ENCODE measurements around the gene ANKRD65. TPM values are rescaled to one million over a fixed set of nuclear protein-coding genes. Genes with fewer than 3 reads are reported as not detected.
A peak's percentile ranks its signal among the peaks of the same experiment; 100 is the strongest.
"Not testable (repeated sequence)": the region's sequence is repeated elsewhere in the genome, so short reads cannot be mapped to it uniquely, and the experiment has no call there.

The ANKRD65 gene
- 10 to 100 TPM; 10.0 to 23.0 (median 15.8) TPM for total RNA-seq
- polyA plus RNA-seq, result 1 to 10 TPM in 2 of 3 donors, under 1 TPM in 1; 0.69 to 5.4 (median 3.8) TPM

GRCh38 chr1:1421147-1421906 lies at the start of gene ANKRD65:
Gene ANKRD65 (minus strand): TSS chr1:1421276. CDS start chr1:1421005, 271 bp downstream.
- WGBS, 2 donors, result 77 to 81% methylated on average over 18 of the region's 18 CpGs
- Histone ChIP-seq H3K4me3 (peak within 1 kb of the TSS in 3 of 4 donors; percentile 51 to 60 (median 58)), H3K4me1 (peaks cover 0 to 31% (median 23%) of the 10 kb centered on the region in 4 donors), H3K27ac (peak within 1 kb of the TSS in 3 of 4 donors; percentile 61 to 87 (median 71)), H3K36me3 (no peaks in the 10 kb centered on the region), H3K27me3 (no peaks in the 10 kb centered on the region), H3K9me3 (no peaks in the 10 kb centered on the region)
- DNase-seq, result no peak
- no peak for TF ChIP-seq POLR2A (IDR thresholded peaks at IDR 0.05)
- no peak for TF ChIP-seq CTCF (IDR thresholded peaks at IDR 0.05)
- TF ChIP-seq EP300 (IDR thresholded peaks at IDR 0.05), result no peak
- no peak for TF ChIP-seq POLR2AphosphoS5 (IDR thresholded peaks at IDR 0.05)
- intact Hi-C loops (cut with DNase I), result loop anchor here (2.0 kb wide), 1 partner anchor 19 kb away; no protein-coding TSS in a partner anchor

GRCh38 chr1:1468196-1468985 lies 47.3 kb upstream of the ANKRD65 start:
- WGBS, 2 donors, result 80 to 83% methylated on average over 38 to 42 of the region's 44 CpGs
- H3K36me3 ChIP-seq; intact Hi-C loops (cut with DNase I); H3K27ac ChIP-seq; H3K27me3 ChIP-seq; DNase-seq; H3K9me3 ChIP-seq; H3K4me3 ChIP-seq: not testable (repeated sequence)
- H3K4me1 ChIP-seq, result peaks cover 0 to 20% (median 14%) of the 10 kb centered on the region in 4 donors

GRCh38 chr1:1463312-1463711 lies 42.2 kb upstream of the ANKRD65 start:
- intact Hi-C loops (cut with DNase I), result no loop called here
- H3K9me3 ChIP-seq, result no peaks in the 10 kb centered on the region
- 90 to 92% methylated on average over 7 of the region's 7 CpGs for WGBS, 2 donors
- DNase-seq, result no peak
- no peaks in the 10 kb centered on the region for H3K36me3 ChIP-seq
- no peaks in the 10 kb centered on the region for H3K4me1 ChIP-seq
- H3K27ac ChIP-seq, result no peak overlapping the region
- H3K27me3 ChIP-seq, result no peaks in the 10 kb centered on the region
- H3K4me3 ChIP-seq, result no peak overlapping the region
- TF ChIP-seq CTCF (IDR thresholded peaks at IDR 0.05) (no peak), POLR2AphosphoS5 (IDR thresholded peaks at IDR 0.05) (no peak), EP300 (IDR thresholded peaks at IDR 0.05) (no peak), POLR2A (IDR thresholded peaks at IDR 0.05) (no peak)

- no peak overlapping the region for H3K4me3 ChIP-seq
- H3K36me3 ChIP-seq, result no peaks in the 10 kb centered on the region
- DNase-seq, result no peak
- intact Hi-C loops (cut with DNase I), result no loop called here
- no peak overlapping the region for H3K27ac ChIP-seq
- TF ChIP-seq CTCF (IDR thresholded peaks at IDR 0.05), result no peak
- no peak for TF ChIP-seq EP300 (IDR thresholded peaks at IDR 0.05)
- no peak for TF ChIP-seq POLR2A (IDR thresholded peaks at IDR 0.05)
- no peak for TF ChIP-seq POLR2AphosphoS5 (IDR thresholded peaks at IDR 0.05)
- WGBS, 2 donors, result 77 to 84% methylated on average over 26 of the region's 26 CpGs
- no peaks in the 10 kb centered on the region for H3K4me1 ChIP-seq
- H3K9me3 ChIP-seq, result no peaks in the 10 kb centered on the region
- H3K27me3 ChIP-seq, result no peaks in the 10 kb centered on the region
These were observed 41.4 kb upstream of the ANKRD65 start for GRCh38 chr1:1462318-1462966.

All from sigmoid colon (tissue), 7 donors.